HG02759 (cell line): ENCODE measurements around the gene KCNK6.

Source experiments
- ATAC-seq: cut with Tn5 transposase; IDR thresholded peaks from one replicate; pipeline ENCODE4 v1.9.1; 2021; ENCODE audit warnings: mild to moderate bottlenecking, moderate library complexity; ENCODE audit not compliant: unreplicated experiment

KCNK6 gene

DNA sequence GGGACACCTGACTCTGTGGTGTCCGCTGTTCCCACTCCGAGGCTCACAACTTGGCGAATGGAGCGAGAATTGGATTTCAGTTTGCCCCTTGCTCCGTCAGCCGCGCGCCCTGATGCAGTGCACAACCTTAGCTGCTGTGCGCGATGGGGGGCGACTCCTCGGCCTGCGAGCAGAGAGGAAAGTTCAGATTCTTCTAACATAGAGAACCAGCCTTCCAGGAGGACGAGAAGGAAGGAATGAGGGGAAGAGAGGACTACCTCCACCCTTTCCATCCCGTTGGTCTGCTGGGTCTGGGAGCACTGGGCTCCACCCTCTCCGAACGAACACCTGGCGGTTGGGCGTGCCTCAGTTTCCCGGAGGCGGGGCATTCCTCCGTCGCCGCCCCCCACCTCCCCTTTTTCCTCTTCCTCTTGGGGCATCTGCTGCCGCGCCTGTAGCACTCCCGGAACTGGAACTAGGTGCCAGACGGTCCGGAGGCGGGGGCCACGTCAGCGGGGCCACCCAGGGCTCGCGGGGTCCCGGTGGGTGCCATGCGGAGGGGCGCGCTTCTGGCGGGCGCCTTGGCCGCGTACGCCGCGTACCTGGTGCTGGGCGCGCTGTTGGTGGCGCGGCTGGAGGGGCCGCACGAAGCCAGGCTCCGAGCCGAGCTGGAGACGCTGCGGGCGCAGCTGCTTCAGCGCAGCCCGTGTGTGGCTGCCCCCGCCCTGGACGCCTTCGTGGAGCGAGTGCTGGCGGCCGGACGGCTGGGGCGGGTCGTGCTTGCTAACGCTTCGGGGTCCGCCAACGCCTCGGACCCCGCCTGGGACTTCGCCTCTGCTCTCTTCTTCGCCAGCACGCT is at the start of gene KCNK6:
Gene KCNK6 (plus strand): TSS at position 425 of the 838 bp plus-strand sequence. CDS start 106 bp downstream, at position 531.
- no peak for ATAC-seq

GRCh38 chr19:38270587-38271167 is 49.0 kb upstream of the KCNK6 start:
- no peak for ATAC-seq

DNA sequence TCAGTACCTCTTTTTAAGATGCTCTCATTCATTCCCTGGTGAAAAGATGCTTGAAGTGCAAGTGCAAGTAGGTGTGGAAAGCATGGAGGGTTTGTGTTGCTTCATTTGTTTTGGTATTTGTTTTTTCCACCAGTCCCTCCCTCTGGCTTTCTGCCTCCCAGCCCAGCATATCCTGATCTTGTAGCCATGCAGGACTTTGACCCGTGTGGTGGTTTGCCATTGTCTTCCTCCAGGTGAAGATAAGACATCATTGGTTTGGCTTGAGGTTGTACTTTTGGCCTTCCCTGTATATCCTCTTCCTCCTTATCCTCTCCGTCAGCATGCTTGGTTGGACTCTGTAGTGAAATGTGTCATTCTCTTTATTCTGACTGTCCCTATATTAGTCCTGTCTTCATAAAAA is 46.1 kb upstream of the KCNK6 start:
- ATAC-seq = no peak

GRCh38 chr19:38274739-38275138 is 44.9 kb upstream of the KCNK6 start:
- ATAC-seq = no peak

DNA sequence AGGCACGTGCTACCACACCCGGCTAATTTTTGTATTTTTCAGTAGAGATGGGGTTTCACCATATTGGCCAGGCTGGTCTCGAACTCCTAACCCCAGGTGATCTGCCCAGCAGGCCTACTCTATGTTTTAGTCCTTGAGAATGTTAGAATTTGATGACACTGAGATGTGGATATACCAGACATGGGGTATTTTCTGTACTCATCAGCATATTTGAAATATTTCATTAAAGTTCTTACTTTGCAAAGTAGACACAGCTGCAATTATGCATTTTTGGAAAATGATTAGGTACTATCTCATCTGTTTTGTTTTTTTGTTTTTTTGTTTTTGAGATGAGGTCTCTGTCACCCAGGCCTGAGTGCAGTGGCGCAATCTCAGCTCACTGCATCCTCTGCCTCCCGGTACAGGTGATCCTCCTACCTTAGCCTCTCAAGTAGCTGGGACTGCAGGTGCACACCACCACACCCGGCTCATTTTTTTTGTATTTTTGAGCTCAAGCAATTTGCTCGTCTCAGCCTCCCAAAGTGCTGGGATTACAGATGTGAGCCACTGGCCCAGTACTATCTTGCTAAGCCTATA is 42.6 kb upstream of the KCNK6 start:
- no peak for ATAC-seq

DNA sequence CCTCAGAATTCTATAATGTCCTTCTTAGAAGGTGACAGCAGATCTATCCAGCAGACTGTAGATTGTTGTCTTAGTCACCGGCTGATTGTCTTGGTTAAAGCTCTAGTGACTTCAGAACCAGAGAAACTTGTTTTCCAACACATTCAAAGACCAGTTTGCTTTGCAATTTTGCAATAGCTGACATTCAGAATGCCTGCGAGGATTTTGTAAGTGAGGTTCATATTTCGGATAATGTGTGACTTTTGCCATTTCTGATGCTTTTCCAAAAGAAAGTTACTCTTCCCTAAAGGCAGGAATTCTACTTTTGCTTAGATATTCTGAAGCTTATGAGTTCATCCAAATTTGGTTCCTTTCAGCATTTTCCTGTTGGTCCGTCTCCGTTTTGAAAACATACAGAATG is 42.1 kb upstream of the KCNK6 start:
- ATAC-seq = no peak

GRCh38 chr19:38277969-38278680 is 41.5 kb upstream of the KCNK6 start:
- ATAC-seq = no peak

DNA sequence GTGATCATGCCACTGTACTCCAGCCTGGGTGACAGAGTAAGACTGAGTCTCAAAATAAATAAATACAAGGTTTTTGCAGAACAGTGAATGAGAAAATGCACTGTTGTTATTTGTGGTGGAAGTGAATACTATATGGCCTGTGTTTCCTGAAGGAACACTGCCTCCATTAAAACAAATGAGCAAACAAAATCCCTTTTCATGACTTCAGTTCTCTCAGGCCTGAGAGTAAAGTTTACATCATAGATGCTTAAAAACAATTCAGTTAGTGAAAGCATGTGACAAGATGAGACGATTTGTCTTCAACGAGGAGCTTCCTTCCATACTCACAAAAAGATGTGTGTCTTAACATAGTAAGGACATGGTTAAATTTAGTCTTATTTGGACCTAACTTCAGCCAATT is 40.9 kb upstream of the KCNK6 start:
- no peak for ATAC-seq

- ATAC-seq = no peak
Observed at GRCh38 chr19:38280030-38280921, 39.4 kb upstream of the KCNK6 start.

DNA sequence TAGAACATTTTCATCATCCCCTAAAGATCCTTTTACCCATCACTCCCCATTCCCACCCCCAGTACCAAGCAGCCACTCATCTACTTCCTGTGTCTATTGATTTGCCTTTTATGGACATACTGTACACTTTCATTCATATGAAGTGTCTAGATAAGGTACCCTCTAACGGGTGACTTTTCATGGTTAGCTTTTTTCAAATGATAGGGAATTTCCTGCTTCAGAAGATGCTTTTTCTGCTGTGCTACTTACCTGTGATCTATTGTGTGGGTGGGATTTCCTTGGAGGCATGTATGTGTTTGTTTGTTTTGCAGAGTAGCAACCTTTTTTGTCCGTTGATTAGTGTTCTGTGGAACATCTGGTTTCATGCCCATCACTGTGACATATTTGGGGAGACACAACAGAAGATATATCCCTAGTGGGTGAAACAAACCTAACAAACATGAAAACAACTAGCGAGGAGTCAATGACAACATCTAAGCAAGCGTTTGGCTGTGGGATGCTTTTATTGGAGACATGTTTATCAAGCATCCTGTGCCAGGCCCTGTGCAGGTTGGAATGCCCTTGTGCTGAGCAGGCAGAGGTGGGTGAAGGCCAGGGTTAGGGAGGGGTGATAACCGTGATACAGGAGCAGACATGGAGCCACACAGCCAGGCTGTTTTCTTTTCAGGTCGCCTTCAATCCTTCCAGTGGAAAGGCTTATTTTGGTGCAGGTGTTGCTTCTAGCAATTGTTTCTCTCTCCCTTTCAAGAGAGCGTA is 37.7 kb upstream of the KCNK6 start:
- ATAC-seq = no peak

DNA sequence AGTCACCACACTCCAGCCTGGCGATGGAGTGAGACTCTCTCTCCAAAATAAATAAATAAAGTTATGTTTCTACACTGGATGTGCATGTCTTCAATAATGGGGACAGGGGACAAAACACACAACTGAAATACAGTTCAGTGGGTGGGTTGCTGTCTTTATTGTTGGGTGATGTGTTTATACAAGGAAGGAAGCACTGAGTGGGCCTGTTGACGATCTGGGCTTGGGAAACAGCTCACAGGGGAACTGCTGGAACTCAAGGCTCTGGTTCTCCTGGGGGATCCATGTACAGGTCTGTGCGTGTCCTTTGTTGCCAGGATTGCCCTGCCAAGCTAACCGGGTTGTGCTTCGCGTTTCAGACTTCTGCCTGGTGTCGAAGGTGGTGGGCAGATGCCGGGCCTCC is 36.4 kb upstream of the KCNK6 start:
- ATAC-seq = no peak

- ATAC-seq = no peak
Observed at GRCh38 chr19:38284422-38284821, 35.2 kb upstream of the KCNK6 start.

DNA sequence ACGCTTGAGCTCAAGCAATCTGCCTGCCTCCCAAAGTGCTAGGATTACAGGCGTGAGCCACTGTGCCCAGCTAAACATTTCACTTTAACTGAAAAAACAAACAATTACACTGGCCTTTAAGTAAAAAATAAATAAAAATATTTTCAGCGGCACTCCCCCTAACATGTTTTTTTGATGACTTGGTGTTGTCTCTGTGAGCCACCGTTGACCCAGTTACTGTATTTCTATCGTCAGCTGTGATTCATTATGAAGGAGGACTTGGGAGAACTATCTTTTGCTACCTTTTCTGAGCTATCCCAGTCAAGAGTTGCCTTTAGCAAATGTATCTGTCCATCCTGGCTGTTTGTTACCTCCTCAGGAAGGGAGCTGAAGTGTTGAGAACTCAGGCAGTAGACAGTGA is 34.1 kb upstream of the KCNK6 start:
- no peak for ATAC-seq

GRCh38 chr19:38287604-38288003 is 32.0 kb upstream of the KCNK6 start:
- no peak for ATAC-seq

GRCh38 chr19:38288123-38288855 is 31.4 kb upstream of the KCNK6 start:
- ATAC-seq = no peak

DNA sequence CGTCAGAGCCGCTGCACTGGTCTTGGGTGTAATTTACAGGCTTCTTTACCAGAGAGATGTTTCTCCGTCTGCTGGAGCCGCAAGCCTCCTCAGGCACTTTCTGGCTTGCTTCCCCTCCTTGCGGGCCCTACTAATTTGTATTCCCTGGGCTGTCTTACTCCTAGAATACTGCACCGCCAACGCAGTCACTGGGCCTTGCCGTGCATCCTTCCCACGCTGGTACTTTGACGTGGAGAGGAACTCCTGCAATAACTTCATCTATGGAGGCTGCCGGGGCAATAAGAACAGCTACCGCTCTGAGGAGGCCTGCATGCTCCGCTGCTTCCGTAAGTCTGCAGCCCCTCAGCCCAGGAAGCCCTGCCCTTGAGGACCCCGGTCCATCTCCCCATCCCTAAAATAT is 29.7 kb upstream of the KCNK6 start:
- ATAC-seq = no peak

DNA sequence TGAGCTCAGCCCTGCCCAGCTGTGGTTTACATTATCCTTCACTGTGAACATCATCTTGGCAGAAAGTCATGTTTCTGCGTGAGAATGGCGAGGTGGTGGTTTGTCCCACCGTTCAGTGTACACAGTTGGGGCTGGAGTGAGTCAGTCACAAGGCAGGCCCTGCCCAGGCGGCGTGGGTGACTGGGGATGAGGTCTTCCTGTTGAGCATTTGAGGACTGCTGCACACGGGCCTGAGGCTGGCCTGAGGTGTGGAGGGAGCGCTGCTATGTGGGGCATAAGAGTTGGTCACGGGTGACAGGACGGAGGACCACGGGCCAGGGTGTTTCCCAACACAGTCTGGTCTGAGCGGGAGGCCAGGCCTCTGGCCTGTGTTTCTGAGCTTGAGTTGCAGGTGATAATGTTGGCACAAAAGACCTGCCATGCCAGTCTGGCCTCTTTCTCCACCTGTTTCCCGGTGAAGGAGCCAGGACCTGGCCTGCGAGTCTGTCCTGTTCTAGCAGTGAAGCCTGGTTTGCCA is 29.0 kb upstream of the KCNK6 start:
- ATAC-seq = no peak

DNA sequence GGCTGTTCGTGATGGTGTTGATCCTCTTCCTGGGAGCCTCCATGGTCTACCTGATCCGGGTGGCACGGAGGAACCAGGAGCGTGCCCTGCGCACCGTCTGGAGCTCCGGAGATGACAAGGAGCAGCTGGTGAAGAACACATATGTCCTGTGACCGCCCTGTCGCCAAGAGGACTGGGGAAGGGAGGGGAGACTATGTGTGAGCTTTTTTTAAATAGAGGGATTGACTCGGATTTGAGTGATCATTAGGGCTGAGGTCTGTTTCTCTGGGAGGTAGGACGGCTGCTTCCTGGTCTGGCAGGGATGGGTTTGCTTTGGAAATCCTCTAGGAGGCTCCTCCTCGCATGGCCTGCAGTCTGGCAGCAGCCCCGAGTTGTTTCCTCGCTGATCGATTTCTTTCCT is 27.8 kb upstream of the KCNK6 start:
- no peak for ATAC-seq

DNA sequence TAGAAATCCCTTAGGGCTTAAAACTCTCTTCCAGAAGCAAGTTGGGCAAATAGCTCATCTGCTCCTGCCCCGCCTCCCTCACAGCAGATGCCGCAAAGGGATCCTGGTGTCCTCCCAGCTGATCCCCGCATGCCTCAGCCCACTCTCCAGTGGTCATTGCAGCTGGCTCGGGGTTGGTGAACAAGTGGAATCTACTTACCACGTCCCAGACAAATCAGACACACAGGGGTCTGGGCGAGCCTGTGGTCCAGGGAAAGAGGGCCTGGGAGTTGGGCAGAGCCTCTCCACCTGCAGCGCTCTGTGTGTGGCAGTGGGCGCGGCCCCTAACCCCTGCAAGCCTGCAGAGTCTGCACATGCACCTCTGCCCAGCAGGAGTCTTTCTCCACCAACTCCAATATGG is 26.4 kb upstream of the KCNK6 start:
- no peak for ATAC-seq
